Tibial artery (tissue), 4 donors: Measurements from ENCODE around the gene IL9R.

Experiments
- DNase-seq, 2 donors: peaks; one replicate each; pipeline ENCODE4 v3.0.0-alpha.2; 2019
- H3K27ac ChIP-seq, 2 donors: fragments of 200-600 bp; sonication (generic) in 1 of 2; 1 replicate in 1 of 2; 2 replicates in 1 of 2; pipeline ENCODE4 v1.5.1; 2018 to 2019; ENCODE audit warnings: mild to moderate bottlenecking in 1 of 2
- H3K27me3 ChIP-seq, 2 donors: fragments of 200-600 bp; sonication (generic) in 1 of 2; one replicate each; pipeline versions ENCODE4 v1.5.1 to v1.6.0; 2016 to 2019
- H3K36me3 ChIP-seq, 3 donors: fragments of 200-600 bp; sonication (generic) in 2 of 3; one replicate each; pipeline ENCODE4 v1.5.1; 2016 to 2019; ENCODE audit warnings: mild to moderate bottlenecking in 2 of 3
- H3K4me1 ChIP-seq, 4 donors: fragments of 200-600 bp; sonication (generic) in 2 of 4; 1 replicate in 3 of 4; 2 replicates in 1 of 4; pipeline ENCODE4 v1.5.1; 2016 to 2019
- H3K4me3 ChIP-seq, 2 donors: fragments of 200-600 bp; sonication (generic) in 1 of 2; 1 replicate in 1 of 2; 2 replicates in 1 of 2; pipeline ENCODE4 v1.5.1; 2018 to 2019; ENCODE audit warnings: mild to moderate bottlenecking in 2 of 2
- H3K9me3 ChIP-seq, 3 donors: fragments of 200-600 bp; sonication (generic) in 1 of 3; one replicate each; pipeline ENCODE4 v1.5.1; 2016 to 2019
- CTCF ChIP-seq, 2 experiments: fragments of 200-600 bp in 1 of 2; fragments of 450-650 bp in 1 of 2; IDR thresholded peaks; one replicate each; pipeline ENCODE4 v1.5.1; 2017 to 2019; ENCODE audit warnings: antibody characterized with exemption in 2 of 2, mild to moderate bottlenecking in 1 of 2, moderate library complexity in 1 of 2
- intact Hi-C: fragments of 100-400 bp; cut with DNase I; formaldehyde crosslinking; loops from one replicate; pipeline ENCODE4 v1.15.0; 2023; ENCODE audit warnings: low total_unique reads

The IL9R gene

GRCh38 chrX:155956649-155957048 is 40.8 kb upstream of the IL9R start:
- no peak for TF ChIP-seq CTCF (IDR thresholded peaks at IDR 0.05)
- no peaks in the 10 kb centered on the region for H3K9me3 ChIP-seq
- no peak overlapping the region for H3K4me3 ChIP-seq
- DNase-seq, result no peak
- H3K4me1 ChIP-seq, result no peaks in the 10 kb centered on the region
- no peaks in the 10 kb centered on the region for H3K27me3 ChIP-seq
- intact Hi-C loops, result no loop called here
- no peak overlapping the region for H3K27ac ChIP-seq
- no peaks in the 10 kb centered on the region for H3K36me3 ChIP-seq

- DNase-seq, result no peak
- TF ChIP-seq CTCF (IDR thresholded peaks at IDR 0.05), result no peak
Observed at GRCh38 chrX:155957843-155958242, 39.7 kb upstream of the IL9R start.

GRCh38 chrX:155959018-155959587 is 38.4 kb upstream of the IL9R start:
- no peaks in the 10 kb centered on the region for H3K27me3 ChIP-seq
- peaks cover 0 to 3% (median 0%) of the 10 kb centered on the region in 3 donors for H3K9me3 ChIP-seq
- no peaks in the 10 kb centered on the region for H3K4me1 ChIP-seq
- no peak for TF ChIP-seq CTCF (IDR thresholded peaks at IDR 0.05)
- H3K36me3 ChIP-seq, result no peaks in the 10 kb centered on the region
- no peak overlapping the region for H3K4me3 ChIP-seq
- intact Hi-C loops, result no loop called here
- DNase-seq, result no peak
- H3K27ac ChIP-seq, result no peak overlapping the region

More at GRCh38 chrX:155957843-155958242, 39.7 kb upstream of the IL9R start:
- Histone ChIP-seq H3K4me3 (no peak overlapping the region), H3K9me3 (no peaks in the 10 kb centered on the region), H3K27me3 (no peaks in the 10 kb centered on the region), H3K4me1 (no peaks in the 10 kb centered on the region), H3K36me3 (no peaks in the 10 kb centered on the region), H3K27ac (no peak overlapping the region)
- intact Hi-C loops, result no loop called here

GRCh38 chrX:155962906-155963305 is 34.6 kb upstream of the IL9R start:
- H3K27ac ChIP-seq, result no peak overlapping the region
- H3K36me3 ChIP-seq, result no peaks in the 10 kb centered on the region
- no peaks in the 10 kb centered on the region for H3K27me3 ChIP-seq
- no peak for TF ChIP-seq CTCF (IDR thresholded peaks at IDR 0.05)
- H3K9me3 ChIP-seq, result peaks cover 0 to 4% (median 0%) of the 10 kb centered on the region in 3 donors
- no peaks in the 10 kb centered on the region for H3K4me1 ChIP-seq
- no peak overlapping the region for H3K4me3 ChIP-seq
- intact Hi-C loops, result no loop called here
- no peak for DNase-seq

- Histone ChIP-seq H3K27ac (no peak overlapping the region), H3K4me1 (no peaks in the 10 kb centered on the region), H3K4me3 (no peak overlapping the region), H3K9me3 (peaks cover 0 to 4% (median 0%) of the 10 kb centered on the region in 3 donors), H3K27me3 (no peaks in the 10 kb centered on the region), H3K36me3 (no peaks in the 10 kb centered on the region)
- no peak for TF ChIP-seq CTCF (IDR thresholded peaks at IDR 0.05)
- intact Hi-C loops, result no loop called here
- DNase-seq, result no peak
Observed at GRCh38 chrX:155966876-155967275, 30.6 kb upstream of the IL9R start.
